ENCODE measurements around the gene GLCCI1.

The GLCCI1 gene

DNA sequence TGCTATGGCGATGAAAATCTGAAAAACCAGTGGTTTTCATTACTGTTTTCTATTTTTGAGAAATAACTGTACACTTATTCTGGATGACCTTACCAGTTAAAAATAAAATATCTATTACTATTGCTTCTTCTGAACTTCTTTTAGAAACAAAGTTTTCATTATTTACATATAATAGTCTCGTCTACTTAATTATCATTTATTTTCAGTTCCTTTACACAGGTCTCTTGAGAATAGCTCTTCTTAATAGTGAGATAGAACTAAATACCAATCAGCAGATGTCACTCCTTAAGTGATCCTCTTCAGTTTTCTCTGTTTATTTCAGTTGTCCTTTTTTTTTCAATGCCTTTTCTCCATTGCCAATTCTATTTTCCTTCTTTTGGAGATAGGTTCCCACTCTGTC is 4.3 kb upstream of the GLCCI1 start:
- DNase-seq = no peak

- DNase-seq = no peak
Observed at GRCh38 chr7:7964691-7965090, 3.9 kb upstream of the GLCCI1 start.

GRCh38 chr7:7965301-7965700 is 3.3 kb upstream of the GLCCI1 start:
- DNase-seq = no peak

- no peak for DNase-seq
Observed at GRCh38 chr7:7966141-7966734, 2.4 kb upstream of the GLCCI1 start.

DNA sequence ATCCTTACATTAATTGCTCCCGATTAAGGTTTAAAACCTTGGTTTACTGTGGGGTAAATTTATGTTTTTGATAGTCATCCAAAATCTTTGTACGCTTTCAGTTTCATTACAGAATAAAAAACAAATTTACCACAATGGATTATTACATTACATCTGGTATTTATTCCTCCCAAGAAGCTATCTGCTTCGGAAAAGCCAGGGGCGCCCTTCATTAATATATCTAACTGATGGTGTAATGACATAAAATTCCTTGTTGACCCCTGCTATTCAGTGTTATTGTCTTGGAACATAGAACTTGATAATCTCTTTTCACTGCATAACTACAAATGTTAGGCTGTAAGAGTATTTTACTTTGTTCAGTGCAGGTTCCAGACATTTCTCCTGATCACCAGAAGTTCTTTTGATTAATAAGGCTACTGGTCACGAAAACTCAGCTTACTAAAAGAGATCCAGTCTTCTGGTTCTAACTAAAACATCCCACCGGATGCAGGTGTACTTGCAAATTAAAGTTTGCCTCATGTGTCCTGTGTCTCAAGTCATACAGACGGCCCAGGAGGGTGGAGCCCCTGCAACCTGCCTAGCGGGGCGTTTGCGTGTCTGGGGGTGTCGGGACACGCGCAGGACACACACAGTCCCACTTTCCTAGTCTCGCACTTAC is 581 bp upstream of the GLCCI1 start:
- DNase-seq = no peak

DNA sequence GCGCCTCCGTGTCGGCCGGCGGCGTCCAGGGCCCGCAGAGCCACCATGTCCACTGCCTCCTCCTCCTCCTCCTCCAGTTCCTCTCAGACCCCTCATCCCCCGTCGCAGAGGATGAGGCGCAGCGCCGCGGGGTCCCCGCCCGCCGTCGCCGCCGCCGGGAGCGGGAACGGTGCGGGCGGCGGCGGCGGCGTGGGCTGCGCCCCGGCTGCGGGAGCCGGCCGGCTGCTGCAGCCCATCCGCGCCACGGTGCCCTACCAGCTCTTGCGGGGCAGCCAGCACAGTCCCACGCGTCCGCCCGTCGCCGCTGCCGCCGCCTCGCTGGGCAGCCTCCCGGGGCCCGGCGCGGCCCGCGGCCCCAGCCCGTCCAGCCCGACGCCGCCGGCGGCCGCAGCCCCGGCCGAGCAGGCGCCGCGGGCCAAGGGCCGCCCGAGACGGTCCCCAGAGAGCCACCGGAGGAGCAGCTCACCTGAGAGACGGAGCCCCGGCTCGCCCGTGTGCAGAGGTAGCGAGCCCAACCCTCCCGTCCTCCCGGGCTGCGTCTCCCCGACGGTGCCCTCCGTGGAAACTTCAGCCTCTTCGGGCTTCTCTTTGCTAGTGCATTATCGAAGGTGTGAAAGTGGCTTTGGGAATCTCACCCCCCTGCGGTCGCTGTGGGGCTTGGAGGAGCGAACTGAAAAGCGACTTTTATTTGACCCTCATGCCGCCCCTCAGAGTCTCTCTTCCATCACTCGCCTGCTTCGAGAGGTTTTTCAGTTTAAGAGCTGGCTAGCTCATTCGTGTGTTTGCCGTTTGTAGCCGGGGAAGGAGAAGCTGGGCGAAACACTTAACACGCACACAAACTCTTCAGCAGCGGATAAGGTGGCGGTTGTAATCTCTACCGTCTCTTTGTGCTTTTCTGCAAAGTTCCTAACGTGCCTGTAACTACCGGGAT is 975 bp downstream of the GLCCI1 start:
- peak; percentile 32 for DNase-seq

GRCh38 chr7:7970237-7970530 is 1.6 kb downstream of the GLCCI1 start:
- no peak for DNase-seq

- peak; percentile 46 for DNase-seq
Observed at GRCh38 chr7:7970531-7971307, 2.1 kb downstream of the GLCCI1 start.

GRCh38 chr7:7971308-7972040 is 2.9 kb downstream of the GLCCI1 start:
- no peak for DNase-seq

GRCh38 chr7:7972128-7972527 is 3.5 kb downstream of the GLCCI1 start:
- no peak for DNase-seq

DNA sequence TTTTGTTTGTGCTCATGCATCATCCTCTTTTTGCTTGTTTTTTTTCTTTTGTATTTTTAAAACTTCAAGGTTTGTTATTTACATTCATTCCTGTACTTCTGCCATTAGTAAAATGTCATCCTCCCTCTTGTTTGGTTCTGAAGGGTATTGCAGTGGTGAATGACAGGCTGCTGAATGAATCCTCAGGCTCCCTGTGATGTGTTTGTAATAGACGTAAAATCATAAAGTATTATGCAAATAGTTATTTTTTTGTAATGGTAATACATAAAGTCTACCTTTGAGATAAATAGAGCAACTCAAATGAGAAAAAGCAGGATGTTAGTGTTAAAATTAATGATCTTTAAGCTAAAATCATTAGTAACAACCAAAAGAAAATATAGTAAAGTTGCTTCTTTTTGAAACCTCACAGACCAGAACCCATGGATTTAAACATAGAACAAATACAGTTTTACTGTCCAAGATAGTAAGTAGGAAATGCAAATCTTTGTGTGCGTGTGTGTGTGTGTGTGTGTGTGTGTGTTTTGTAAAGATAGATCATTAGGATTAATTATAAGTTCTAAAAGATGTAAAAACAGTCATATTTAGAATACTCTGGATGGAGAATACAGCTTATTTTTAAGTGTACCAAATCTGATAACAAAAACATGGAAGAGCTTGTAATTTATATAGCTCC is 4.5 kb downstream of the GLCCI1 start:
- no peak for DNase-seq

- no peak for DNase-seq
Observed at GRCh38 chr7:7976677-7977076, 8.1 kb downstream of the GLCCI1 start.

DNA sequence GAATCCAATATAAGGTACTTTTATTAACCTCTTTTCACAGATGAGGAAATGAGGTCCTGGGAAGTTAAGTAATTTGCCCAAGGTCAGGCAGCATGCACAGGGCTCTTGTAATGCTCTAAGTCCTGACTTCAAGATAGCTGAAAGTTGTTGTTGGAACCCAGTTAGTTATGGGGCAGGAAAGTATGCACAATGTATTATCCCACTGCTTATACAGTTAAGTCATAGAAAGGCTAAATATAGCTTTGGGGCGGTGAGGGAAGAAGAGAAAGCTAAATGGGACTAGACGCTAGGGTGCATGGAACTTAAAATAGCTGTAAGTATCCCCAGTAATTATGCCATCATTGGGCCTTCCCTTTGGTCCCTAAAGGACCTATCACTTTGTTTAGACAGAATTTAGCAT is 9.2 kb downstream of the GLCCI1 start:
- DNase-seq = no peak

GRCh38 chr7:7978860-7979259 is 10.3 kb downstream of the GLCCI1 start:
- no peak for DNase-seq

DNA sequence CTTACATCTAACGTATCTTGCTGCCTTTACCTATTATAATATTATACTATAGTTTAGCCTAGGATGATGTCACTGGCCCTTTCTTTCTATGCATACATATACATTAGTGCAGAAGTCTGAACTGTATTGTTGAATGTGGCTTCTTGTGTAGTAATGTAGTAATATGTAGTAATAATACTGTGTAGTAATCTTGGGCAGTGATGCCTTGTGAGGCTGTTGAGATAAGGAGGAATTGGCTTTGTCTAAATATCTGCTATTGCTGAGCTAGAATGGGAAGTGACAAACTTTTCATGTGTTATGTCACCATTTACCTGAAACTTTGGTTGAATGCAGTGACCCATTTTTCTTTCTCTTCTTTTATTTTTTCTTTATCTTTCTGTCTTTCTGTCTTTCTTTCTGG is 11.0 kb downstream of the GLCCI1 start:
- DNase-seq = no peak

DNA sequence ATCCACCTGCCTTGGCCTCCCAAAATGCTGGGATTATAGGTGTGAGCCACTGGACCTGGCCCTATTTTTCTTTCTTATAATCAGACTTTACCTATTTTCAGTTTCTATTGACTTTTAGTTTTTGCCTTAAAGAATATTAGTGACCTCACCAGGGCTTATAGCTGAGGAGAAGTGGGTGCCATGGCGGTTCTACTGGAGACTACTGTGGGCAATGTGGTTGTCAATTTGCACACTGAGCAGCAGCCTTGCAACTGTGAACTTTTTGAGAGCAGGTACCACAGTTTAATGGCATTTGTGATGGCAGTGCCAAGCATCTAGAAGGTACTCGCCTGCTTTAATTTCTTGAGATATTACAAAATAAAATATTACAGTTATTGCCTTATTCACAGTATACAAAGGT is 11.5 kb downstream of the GLCCI1 start:
- no peak for DNase-seq

GRCh38 chr7:7982904-7983303 is 14.3 kb downstream of the GLCCI1 start:
- no peak for DNase-seq

DNA sequence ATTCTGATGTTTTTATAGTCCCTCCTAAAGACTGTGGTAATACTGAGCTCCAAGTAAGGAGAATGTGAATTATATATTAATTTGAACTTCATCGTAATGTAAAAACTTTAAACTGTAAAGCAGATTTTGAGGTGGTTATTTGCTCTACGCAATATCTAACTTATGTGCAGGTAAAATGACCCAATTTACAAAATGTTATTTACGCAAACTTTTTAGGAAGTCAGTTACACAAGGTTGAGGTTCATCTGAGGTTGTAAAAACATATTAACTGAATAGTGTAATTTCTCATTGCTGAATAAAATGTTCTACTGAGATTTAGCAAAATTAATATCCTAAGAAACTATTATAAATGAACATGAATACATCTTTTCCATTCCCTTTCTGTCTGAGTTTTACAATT is 15.8 kb downstream of the GLCCI1 start:
- no peak for DNase-seq

- no peak for DNase-seq
Observed at GRCh38 chr7:7988706-7989105, 20.1 kb downstream of the GLCCI1 start.

DNA sequence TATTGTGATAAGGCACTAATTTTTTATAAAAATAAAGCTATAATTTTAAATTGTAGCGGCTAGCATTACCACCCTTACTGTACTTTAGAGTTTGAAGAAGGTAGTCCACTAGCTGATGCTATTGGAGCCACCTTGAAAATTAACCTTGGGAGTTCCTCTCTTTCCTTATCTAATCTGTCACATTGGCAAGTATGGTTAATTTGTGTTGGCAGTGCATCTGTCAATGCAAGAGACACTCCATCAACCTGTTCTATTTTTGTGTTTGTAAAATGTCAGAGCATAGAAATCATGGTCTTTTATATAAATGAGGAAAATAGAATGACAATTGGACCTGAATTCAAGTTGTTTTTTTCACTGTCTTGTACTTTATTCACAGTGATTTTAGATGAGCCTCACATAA is 20.5 kb downstream of the GLCCI1 start:
- no peak for DNase-seq

DNA sequence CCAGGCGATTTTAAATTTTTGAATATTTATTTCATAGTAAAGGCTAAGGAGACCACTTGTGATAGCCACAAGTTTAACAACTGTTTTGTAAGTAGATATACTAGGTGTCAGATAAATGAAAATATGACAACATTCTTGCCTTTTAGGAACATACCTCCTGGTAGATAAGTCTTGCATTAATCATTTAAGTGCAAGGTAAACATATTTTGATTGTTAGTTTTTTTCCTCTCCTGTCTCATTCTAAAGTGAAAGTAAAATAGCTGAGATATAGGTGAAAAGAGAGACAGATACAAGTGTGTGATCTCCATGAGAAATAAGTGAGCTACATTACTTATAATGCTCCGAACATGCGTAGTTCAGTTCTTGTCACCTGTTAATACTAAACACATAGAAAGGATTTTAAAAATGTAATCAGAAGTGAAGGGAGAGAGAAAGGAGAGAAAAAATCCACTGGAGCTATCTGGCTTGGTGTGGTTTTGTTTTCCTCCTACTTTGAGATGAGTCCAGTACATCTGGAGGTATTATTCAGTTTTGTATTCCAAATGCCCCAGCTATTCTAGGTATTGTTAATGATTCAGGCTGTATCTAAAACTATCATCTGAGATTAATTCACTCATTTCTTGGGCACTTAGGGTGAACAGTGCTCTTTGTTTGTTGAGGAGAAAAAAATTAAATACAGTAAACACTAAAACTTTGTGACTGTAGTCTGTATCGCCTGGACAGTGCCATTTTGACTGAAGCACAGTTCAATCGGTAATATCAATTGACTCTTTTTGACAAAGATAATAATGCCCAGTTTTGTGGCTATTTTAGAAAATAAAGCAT is 21.2 kb downstream of the GLCCI1 start:
- no peak for DNase-seq
